Spleen (tissue), 11 donors: Measurements from ENCODE around the gene FLAD1. TPM values are rescaled to one million over a fixed set of nuclear protein-coding genes. Genes with fewer than 3 reads are reported as not detected.

ENCODE experiments used
- DNase-seq: peaks from one replicate; pipeline ENCODE4 v3.0.0-alpha.2; 2020
- H3K27ac ChIP-seq, 8 donors: fragments of 200-600 bp; sonication (generic) in 7 of 8; 1 replicate in 4 of 8; 2 replicates in 4 of 8; pipeline versions ENCODE4 v1.5.0 to v1.8.0; 2016 to 2021; ENCODE audit warnings: inconsistent platforms in 4 of 8, mild to moderate bottlenecking in 4 of 8, moderate library complexity in 1 of 8
- H3K27me3 ChIP-seq, 7 donors: fragments of 200-600 bp; sonication (generic) in 6 of 7; replicated peaks in 1 of 7; 1 replicate in 4 of 7; 2 replicates in 3 of 7; pipeline versions ENCODE4 v1.5.0 to v1.8.0; 2016 to 2021; ENCODE audit warnings: inconsistent platforms in 3 of 7, mild to moderate bottlenecking in 1 of 7
- H3K36me3 ChIP-seq, 6 donors: fragments of 200-600 bp; sonication (generic) in 5 of 6; 1 replicate in 4 of 6; 2 replicates in 2 of 6; pipeline versions ENCODE4 v1.5.0 to v1.8.0; 2016 to 2021; ENCODE audit warnings: inconsistent platforms in 2 of 6
- H3K4me1 ChIP-seq, 6 donors: fragments of 200-600 bp; sonication (generic) in 5 of 6; 1 replicate in 3 of 6; 2 replicates in 3 of 6; pipeline versions ENCODE4 v1.5.0 to v1.8.0; 2016 to 2021; ENCODE audit warnings: inconsistent platforms in 3 of 6
- H3K4me3 ChIP-seq, 8 donors: fragments of 200-600 bp; sonication (generic) in 7 of 8; 1 replicate in 4 of 8; 2 replicates in 4 of 8; pipeline versions ENCODE4 v1.5.0 to v1.8.0; 2016 to 2021; ENCODE audit warnings: inconsistent platforms in 4 of 8, mild to moderate bottlenecking in 4 of 8, moderate library complexity in 2 of 8
- H3K9me3 ChIP-seq, 8 donors: fragments of 200-600 bp; sonication (generic) in 7 of 8; 1 replicate in 4 of 8; 2 replicates in 4 of 8; pipeline versions ENCODE4 v1.5.0 to v1.8.0; 2016 to 2021; ENCODE audit warnings: inconsistent platforms in 4 of 8
- POLR2A ChIP-seq, 3 donors: fragments of 450-650 bp; IDR thresholded peaks; one replicate each; pipeline ENCODE4 v1.5.1; 2017; ENCODE audit warnings: antibody characterized with exemption in 3 of 3, mild to moderate bottlenecking in 1 of 3
- POLR2AphosphoS5 ChIP-seq, 3 donors: sonication (generic); formaldehyde crosslinking; IDR thresholded peaks; one replicate each; pipeline ENCODE4 v1.5.1; 2017; ENCODE audit warnings: antibody characterized with exemption in 3 of 3
- WGBS, 5 donors: extraction: QIAGEN DNeasy Blood & Tissue Kit in 3 of 5; methylation state at CpG; one replicate each; pipeline versions ENCODE4 v1.1.5 to v1.1.7; 2013 to 2018; 5-methylcytosine and 5-hydroxymethylcytosine counted together
- intact Hi-C: fragments of 100-400 bp; cut with DNase I; formaldehyde crosslinking; loops from one replicate; pipeline ENCODE4 v1.15.0; 2023; ENCODE audit warnings: low total_unique reads
- polyA plus RNA-seq, 3 donors: library from polyadenylated mRNA; stranded (reverse); fragments of 200-250 nt; gene quantifications; one replicate each; pipeline ENCODE4 v1.2.1, GENCODE V29; 2013
- total RNA-seq, 7 donors: library from RNA; depleted of rRNA in 3 of 7; stranded (reverse); fragments of >200 nt in 3 of 7; fragmentation: NEBNext Ultra II Directional in 4 of 7; extraction: Animal tissue kit (Norgen Biotek cat#: 25700) in 4 of 7; gene quantifications; one replicate each; pipeline versions ENCODE4 v1.1.0 to v1.2.1, GENCODE V29; 2016 to 2021
- TF ChIP-seq, protein P1 (sequence below), 11 experiments: fragments of 200-600 bp in 7 of 11; fragments of 450-650 bp in 4 of 11; sonication (generic) in 4 of 11; IDR thresholded peaks in 8 of 11; conservative IDR thresholded peaks in 3 of 11; 1 replicate in 7 of 11; 2 replicates in 4 of 11; pipeline versions ENCODE4 v1.4.0 to v1.8.0; 2016 to 2021; ENCODE audit warnings: antibody characterized with exemption in 11 of 11, inconsistent platforms in 4 of 11, mild to moderate bottlenecking in 1 of 11
- donor health status: healthy with polysubstance abuse.
- donor health status: DM: no; HTN: no; CAD: no; lungs with moderate emphysema.
- donor health status: DM: no; HTN: no; CAD: no.
- donor health status: Bipolar disorder and iron deficiency.
- donor health status: healthy.
- donor health status: DM: no; HTN: no; CAD: no.
- donor health status: DM: yes; HTN: yes; CAD: no.

FLAD1 gene
- total and polyA plus RNA-seq, 10 donors, result 27.1 to 43.4 (median 31.6) TPM

GRCh38 chr1:155032886-155033285 lies 49.7 kb downstream of the FLAD1 start:
- intact Hi-C loops, result no loop called here
- peaks cover 0 to 2% (median 0%) of the 10 kb centered on the region in 7 donors for H3K27me3 ChIP-seq
- 87 to 91% (median 88%) methylated on average over 12 of the region's 12 CpGs for WGBS, 5 donors

GRCh38 chr1:155033524-155033923 lies 50.4 kb downstream of the FLAD1 start, which contains the start of the genes DCST1 and DCST2:
Gene DCST1 (plus strand): TSS chr1:155033824. CDS start chr1:155034037, 213 bp downstream.
Gene DCST2 (minus strand): TSS chr1:155033781. CDS start chr1:155033701, 80 bp downstream.
- Histone ChIP-seq H3K36me3 (no peaks in the 10 kb centered on the region), H3K4me1 (peaks cover 0 to 19% (median 0%) of the 10 kb centered on the region in 6 donors), H3K27ac (no peak within 1 kb of the TSS), H3K27me3 (peaks cover 0 to 5% (median 0%) of the 10 kb centered on the region in 7 donors), H3K9me3 (no peaks in the 10 kb centered on the region), H3K4me3 (no peak within 1 kb of the TSS)
- intact Hi-C loops, result no loop called here
- TF ChIP-seq, protein P1, sequence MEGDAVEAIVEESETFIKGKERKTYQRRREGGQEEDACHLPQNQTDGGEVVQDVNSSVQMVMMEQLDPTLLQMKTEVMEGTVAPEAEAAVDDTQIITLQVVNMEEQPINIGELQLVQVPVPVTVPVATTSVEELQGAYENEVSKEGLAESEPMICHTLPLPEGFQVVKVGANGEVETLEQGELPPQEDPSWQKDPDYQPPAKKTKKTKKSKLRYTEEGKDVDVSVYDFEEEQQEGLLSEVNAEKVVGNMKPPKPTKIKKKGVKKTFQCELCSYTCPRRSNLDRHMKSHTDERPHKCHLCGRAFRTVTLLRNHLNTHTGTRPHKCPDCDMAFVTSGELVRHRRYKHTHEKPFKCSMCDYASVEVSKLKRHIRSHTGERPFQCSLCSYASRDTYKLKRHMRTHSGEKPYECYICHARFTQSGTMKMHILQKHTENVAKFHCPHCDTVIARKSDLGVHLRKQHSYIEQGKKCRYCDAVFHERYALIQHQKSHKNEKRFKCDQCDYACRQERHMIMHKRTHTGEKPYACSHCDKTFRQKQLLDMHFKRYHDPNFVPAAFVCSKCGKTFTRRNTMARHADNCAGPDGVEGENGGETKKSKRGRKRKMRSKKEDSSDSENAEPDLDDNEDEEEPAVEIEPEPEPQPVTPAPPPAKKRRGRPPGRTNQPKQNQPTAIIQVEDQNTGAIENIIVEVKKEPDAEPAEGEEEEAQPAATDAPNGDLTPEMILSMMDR (IDR thresholded peaks at IDR 0.05 in 8 of 11, conservative IDR thresholded peaks at IDR 0.05 in 3 of 11), result no peak
- TF ChIP-seq POLR2AphosphoS5 (IDR thresholded peaks at IDR 0.05), result no peak
- TF ChIP-seq POLR2A (IDR thresholded peaks at IDR 0.05), result no peak
- 88 to 100% (median 95%) methylated on average over 9 of the region's 9 CpGs for WGBS, 5 donors
- no peak for DNase-seq

More at GRCh38 chr1:155032886-155033285, 49.7 kb downstream of the FLAD1 start:
- Histone ChIP-seq H3K4me3 (no peak overlapping the region), H3K9me3 (no peaks in the 10 kb centered on the region), H3K4me1 (peaks cover 0 to 19% (median 0%) of the 10 kb centered on the region in 6 donors), H3K36me3 (no peaks in the 10 kb centered on the region), H3K27ac (no peak overlapping the region)
- no peak for DNase-seq
- no peak for TF ChIP-seq POLR2A (IDR thresholded peaks at IDR 0.05)
- TF ChIP-seq, protein P1 (IDR thresholded peaks at IDR 0.05 in 8 of 11, conservative IDR thresholded peaks at IDR 0.05 in 3 of 11), result no peak
- TF ChIP-seq POLR2AphosphoS5 (IDR thresholded peaks at IDR 0.05), result no peak

DNA sequence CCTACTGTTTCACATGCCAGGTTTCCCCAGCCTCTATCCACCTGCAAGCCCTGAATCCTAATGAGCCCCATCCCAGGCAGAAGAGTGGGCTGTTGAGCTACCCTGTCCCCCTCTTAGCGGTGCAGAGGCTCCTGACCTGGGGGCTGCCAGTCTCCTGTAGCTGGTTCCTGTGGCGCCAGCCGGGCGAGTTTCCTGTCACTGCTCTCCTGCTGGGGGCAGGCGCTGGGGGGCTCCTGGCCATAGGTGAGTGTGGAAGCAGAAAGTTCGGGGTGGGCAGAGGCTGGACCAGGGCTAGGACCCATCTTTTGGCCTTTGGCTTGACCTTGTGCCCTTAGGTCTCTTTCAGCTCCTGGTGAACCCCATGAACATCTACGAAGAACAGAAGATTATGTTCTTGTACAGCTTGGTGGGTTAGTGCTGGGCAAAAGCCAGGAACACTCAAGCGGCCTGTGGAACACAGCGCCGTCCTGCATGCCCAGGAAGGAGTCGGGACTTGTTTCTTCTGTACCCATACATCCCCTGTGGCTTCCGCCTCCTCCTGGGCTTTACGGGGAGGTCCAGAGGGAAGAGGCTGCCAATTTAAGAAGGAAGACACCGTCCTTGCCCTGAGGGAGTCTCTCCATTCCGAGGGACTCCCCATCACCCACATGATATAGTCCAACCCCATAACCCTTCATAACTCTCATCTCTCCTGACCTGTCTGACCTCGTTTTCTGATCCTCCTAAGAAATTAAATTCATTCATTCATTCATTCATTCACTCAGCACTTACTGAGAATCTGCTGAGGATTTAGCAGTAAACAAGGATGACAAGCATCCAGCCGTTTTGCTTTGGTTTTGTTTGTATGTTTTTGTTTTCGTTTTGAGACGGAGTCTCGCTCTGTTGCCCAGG lies 51.4 kb downstream of the FLAD1 start:
- Histone ChIP-seq H3K27me3 (peaks cover 0 to 5% (median 0%) of the 10 kb centered on the region in 7 donors), H3K36me3 (no peaks in the 10 kb centered on the region), H3K27ac (no peak overlapping the region), H3K9me3 (no peaks in the 10 kb centered on the region), H3K4me3 (no peak overlapping the region), H3K4me1 (peaks cover 0 to 19% (median 4%) of the 10 kb centered on the region in 6 donors)
- DNase-seq, result no peak
- 77 to 81% (median 79%) methylated on average over 18 to 20 of the region's 20 CpGs for WGBS, 5 donors
- TF ChIP-seq, protein P1 (IDR thresholded peaks at IDR 0.05 in 8 of 11, conservative IDR thresholded peaks at IDR 0.05 in 3 of 11), result no peak
- TF ChIP-seq POLR2A (IDR thresholded peaks at IDR 0.05), result no peak
- no peak for TF ChIP-seq POLR2AphosphoS5 (IDR thresholded peaks at IDR 0.05)
- intact Hi-C loops, result no loop called here

GRCh38 chr1:155035936-155036335 lies 52.8 kb downstream of the FLAD1 start:
- Histone ChIP-seq H3K27me3 (peaks cover 0 to 5% (median 0%) of the 10 kb centered on the region in 7 donors), H3K4me3 (no peak overlapping the region), H3K36me3 (no peaks in the 10 kb centered on the region), H3K9me3 (no peaks in the 10 kb centered on the region), H3K27ac (no peak overlapping the region), H3K4me1 (peaks cover 0 to 19% (median 5%) of the 10 kb centered on the region in 6 donors)
- WGBS, 5 donors, result 69 to 88% (median 74%) methylated on average over 2 of the region's 2 CpGs
- intact Hi-C loops, result no loop called here
- TF ChIP-seq POLR2A (IDR thresholded peaks at IDR 0.05) (no peak), POLR2AphosphoS5 (IDR thresholded peaks at IDR 0.05) (no peak)
- TF ChIP-seq, protein P1 (IDR thresholded peaks at IDR 0.05 in 8 of 11, conservative IDR thresholded peaks at IDR 0.05 in 3 of 11), result no peak
- DNase-seq, result no peak
